GM18873 (cell line): ENCODE results near the gene PAX1.

Experiments used
- ATAC-seq: cut with Tn5 transposase; IDR thresholded peaks from one replicate; pipeline ENCODE4 v1.9.1; 2021; ENCODE audit warnings: mild to moderate bottlenecking, moderate library complexity, moderate number of reproducible peaks; ENCODE audit not compliant: unreplicated experiment, low FRiP score

PAX1 gene

GRCh38 chr20:21702553-21703470, 2.7 kb upstream of the PAX1 start:
- no peak for ATAC-seq

GRCh38 chr20:21703717-21704407, 1.6 kb upstream of the PAX1 start:
- no peak for ATAC-seq

GRCh38 chr20:21704408-21705385, 767 bp upstream of the PAX1 start:
- no peak for ATAC-seq

GRCh38 chr20:21706261-21707195, 1.1 kb downstream of the PAX1 start:
- no peak for ATAC-seq

GRCh38 chr20:21707267-21707666, 1.8 kb downstream of the PAX1 start:
- no peak for ATAC-seq

GRCh38 chr20:21707999-21708737, 2.7 kb downstream of the PAX1 start:
- no peak for ATAC-seq

- no peak for ATAC-seq
Observed at GRCh38 chr20:21708738-21709534, 3.5 kb downstream of the PAX1 start.

- ATAC-seq, result no peak
Observed at GRCh38 chr20:21709535-21709904, 4.1 kb downstream of the PAX1 start.

GRCh38 chr20:21710341-21710740, 4.9 kb downstream of the PAX1 start:
- no peak for ATAC-seq

GRCh38 chr20:21710863-21711431, 5.5 kb downstream of the PAX1 start:
- ATAC-seq, result no peak

- ATAC-seq, result no peak
Observed at GRCh38 chr20:21712443-21713059, 7.1 kb downstream of the PAX1 start.

GRCh38 chr20:21713470-21713869, 8.0 kb downstream of the PAX1 start:
- no peak for ATAC-seq

GRCh38 chr20:21713901-21714296, 8.4 kb downstream of the PAX1 start:
- no peak for ATAC-seq

GRCh38 chr20:21714297-21715192, 9.1 kb downstream of the PAX1 start:
- ATAC-seq, result no peak

- ATAC-seq, result no peak
Observed at GRCh38 chr20:21715193-21715881, 9.9 kb downstream of the PAX1 start.
